Spinal cord (tissue), 10 donors: ENCODE measurements around the gene LSM7. TPM values are rescaled to one million over a fixed set of nuclear protein-coding genes. Genes with fewer than 3 reads are reported as not detected.
A peak's percentile ranks its signal among the peaks of the same experiment; 100 is the strongest.

ENCODE experiments used
- DNase-seq, 6 donors: peaks; one replicate each; pipeline versions ENCODE4 v3.0.0 to v3.0.0-alpha.2; 2013 to 2015; ENCODE audit warnings: low spot score in 6 of 6, low read depth in 4 of 6
- H3K27ac ChIP-seq: one replicate; pipeline ENCODE4 v1.5.1; 2013; ENCODE audit warnings: low read depth, low read length, control low read depth
- H3K27me3 ChIP-seq: one replicate; pipeline ENCODE4 v1.6.1; 2013; ENCODE audit warnings: low read length; ENCODE audit not compliant: control insufficient read depth, insufficient read depth
- H3K36me3 ChIP-seq: one replicate; pipeline ENCODE4 v1.6.1; 2013; ENCODE audit warnings: low read length; ENCODE audit not compliant: control insufficient read depth, insufficient read depth
- H3K4me1 ChIP-seq: one replicate; pipeline ENCODE4 v1.6.1; 2013; ENCODE audit warnings: low read length; ENCODE audit not compliant: control insufficient read depth, insufficient read depth
- H3K4me3 ChIP-seq: one replicate; pipeline ENCODE4 v1.5.1; 2013; ENCODE audit warnings: low read depth, low read length, control low read depth
- H3K9me3 ChIP-seq: one replicate; pipeline ENCODE4 v1.6.1; 2013; ENCODE audit warnings: low read length; ENCODE audit not compliant: control insufficient read depth, insufficient read depth
- WGBS: methylation state at CpG from one replicate; pipeline ENCODE4 v1.1.5; 2013; ENCODE audit warnings: missing lambda C conversion rate; ENCODE audit not compliant: insufficient coverage; 5-methylcytosine and 5-hydroxymethylcytosine counted together
- polyA plus RNA-seq, 2 donors: library from polyadenylated mRNA; unstranded; fragments of 120-200 nt; gene quantifications; one replicate each; pipeline ENCODE4 v1.2.1, GENCODE V29; 2013; ENCODE audit not compliant: insufficient read length in 2 of 2
- total RNA-seq, 2 donors: library from RNA; depleted of rRNA in 1 of 2; stranded (reverse); fragments of 120-200 nt in 1 of 2; fragments of >200 nt in 1 of 2; gene quantifications; one replicate each; pipeline versions ENCODE4 v1.2.3 to v1.2.4, GENCODE V29; 2013 to 2014
- donor health status: healthy.

Gene LSM7
- total and polyA plus RNA-seq, 4 donors = 48.2 to 165 (median 139) TPM

DNA sequence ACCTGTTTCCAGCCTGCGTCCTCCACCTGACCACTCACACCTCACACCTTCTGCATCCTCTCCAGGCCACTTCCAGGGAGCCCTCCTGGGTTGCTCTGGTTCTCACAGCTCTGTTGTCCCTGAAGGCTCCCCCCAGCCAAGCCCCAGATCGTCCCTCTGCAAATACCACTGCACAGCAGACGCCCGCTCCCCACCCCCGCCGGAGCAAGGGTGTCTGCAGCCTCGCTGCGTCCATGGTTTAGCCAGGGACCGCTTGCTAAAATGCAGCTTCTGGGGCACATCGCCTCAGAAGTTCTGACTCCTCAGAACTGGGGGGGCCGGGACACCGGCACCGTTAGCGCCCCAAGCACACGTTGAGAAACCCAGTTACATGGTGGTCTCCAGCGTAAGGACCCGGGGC is 21.4 kb downstream of the LSM7 start:
- DNase-seq = no peak
- Histone ChIP-seq H3K4me1 (peaks cover 49% of the 10 kb centered on the region), H3K4me3 (no peak overlapping the region), H3K9me3 (no peaks in the 10 kb centered on the region), H3K36me3 (peaks cover 8% of the 10 kb centered on the region), H3K27ac (no peak overlapping the region), H3K27me3 (peaks cover 21% of the 10 kb centered on the region)
- WGBS = 62% methylated on average over 17 of the region's 17 CpGs

DNA sequence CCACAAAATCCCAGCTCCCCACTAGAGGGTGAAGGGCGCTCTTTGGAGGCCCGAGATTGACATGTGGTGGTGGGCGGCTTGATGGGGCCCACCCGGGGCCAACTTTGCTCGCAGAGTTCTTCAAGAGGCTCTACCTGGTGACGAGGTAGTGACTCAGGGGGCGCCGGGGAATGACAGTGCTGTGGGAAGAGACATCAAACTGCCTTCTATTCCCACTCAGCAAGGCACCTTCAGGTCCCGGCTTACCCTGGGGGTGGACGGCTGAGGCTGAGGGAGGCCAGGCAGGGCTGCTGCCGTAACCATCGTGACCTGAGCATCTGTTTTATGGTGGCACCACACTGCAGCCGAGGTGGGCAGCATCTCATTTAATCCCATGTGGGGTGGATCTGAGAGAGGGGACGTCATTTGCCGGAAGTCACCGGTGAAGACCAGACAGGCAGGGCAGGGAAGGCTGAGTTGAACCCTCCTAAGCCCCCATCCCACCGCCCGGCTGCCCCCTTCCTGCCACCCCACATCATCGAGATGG is 22.0 kb downstream of the LSM7 start:
- WGBS = 78% methylated on average over 11 of the region's 19 CpGs
- peaks cover 21% of the 10 kb centered on the region for H3K27me3 ChIP-seq

DNA sequence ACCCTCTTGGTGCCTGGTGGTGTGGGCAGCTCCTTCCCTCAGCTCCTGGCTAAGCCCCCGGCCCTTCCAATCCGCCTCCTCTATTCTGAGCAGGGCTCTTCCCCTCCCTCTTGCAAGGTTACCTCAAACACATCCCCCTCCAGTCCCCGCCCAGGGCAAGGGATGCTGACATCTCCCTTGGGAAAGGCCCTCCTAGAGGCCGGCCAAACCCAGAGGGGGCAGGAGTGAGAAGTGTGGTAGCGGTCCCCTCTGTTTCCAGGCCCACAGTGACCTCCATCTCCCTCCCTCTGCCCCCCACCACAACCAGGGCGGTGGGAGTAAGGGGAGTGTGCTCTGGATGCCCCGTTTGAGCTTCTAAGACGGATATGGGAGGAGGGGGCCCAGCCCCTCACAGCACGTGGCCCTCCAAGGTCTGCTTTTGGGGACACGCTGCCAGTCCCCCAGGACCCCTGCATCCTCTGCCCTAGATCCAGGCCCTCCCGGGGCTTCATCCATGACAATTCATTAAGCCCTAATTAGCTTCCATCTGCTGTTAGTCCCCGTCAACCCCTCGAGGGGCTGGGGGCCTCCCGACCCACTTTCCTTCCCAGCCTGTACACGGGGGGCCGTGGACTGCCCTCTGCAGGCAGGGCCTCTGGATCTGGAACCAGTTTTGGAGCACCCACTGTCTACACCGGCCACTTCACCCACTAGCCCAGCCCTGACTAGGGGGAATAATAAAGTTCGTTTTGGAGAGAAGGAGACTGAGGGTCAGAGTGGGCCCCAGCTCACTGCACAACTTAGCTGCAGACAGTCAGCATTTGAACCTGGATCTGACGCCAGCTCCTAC is 22.7 kb downstream of the LSM7 start:
- WGBS = 49% methylated on average over 6 of the region's 19 CpGs
- peaks cover 50% of the 10 kb centered on the region for H3K4me1 ChIP-seq
- peaks cover 9% of the 10 kb centered on the region for H3K36me3 ChIP-seq
- H3K27ac ChIP-seq = no peak overlapping the region
- DNase-seq = no peak
- no peaks in the 10 kb centered on the region for H3K9me3 ChIP-seq
- H3K27me3 ChIP-seq = peaks cover 21% of the 10 kb centered on the region
- H3K4me3 ChIP-seq = no peak overlapping the region

More for the DNA sequence above, 22.0 kb downstream of the LSM7 start:
- H3K4me1 ChIP-seq = peaks cover 50% of the 10 kb centered on the region
- no peaks in the 10 kb centered on the region for H3K9me3 ChIP-seq
- H3K27ac ChIP-seq = no peak overlapping the region
- peaks cover 8% of the 10 kb centered on the region for H3K36me3 ChIP-seq
- no peak for DNase-seq
- no peak overlapping the region for H3K4me3 ChIP-seq

DNA sequence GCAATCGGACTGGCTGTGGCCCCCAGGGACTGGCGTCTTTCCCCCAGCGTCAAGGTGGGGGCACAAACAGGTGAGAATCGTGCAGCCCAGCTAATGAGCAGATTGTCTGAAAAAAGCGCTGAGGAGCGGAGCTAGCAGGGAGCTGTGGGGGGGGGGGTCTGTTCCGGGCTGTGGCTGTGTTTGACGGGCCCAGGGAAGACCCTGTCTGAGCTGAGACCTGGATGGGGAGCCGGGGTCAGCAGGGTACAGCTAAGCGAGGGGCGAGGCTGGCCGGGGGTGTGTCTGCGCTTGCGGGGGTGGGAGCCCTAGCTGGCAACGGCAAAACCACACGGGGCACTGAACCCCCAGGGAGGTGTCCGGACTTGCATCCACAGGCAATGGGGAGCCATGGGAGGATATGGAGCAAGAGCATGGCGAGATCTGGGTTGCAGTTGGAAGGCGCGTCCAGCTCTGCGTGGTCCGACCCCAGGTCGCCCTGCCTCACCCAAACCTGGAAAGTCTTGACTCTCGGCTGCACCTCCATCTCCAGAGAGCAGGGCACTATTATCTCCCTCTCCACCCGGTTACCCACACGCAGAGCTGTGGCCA is 25.1 kb downstream of the LSM7 start:
- H3K27me3 ChIP-seq = peaks cover 14% of the 10 kb centered on the region
- H3K4me1 ChIP-seq = peaks cover 31% of the 10 kb centered on the region
- 79% methylated on average over 25 of the region's 26 CpGs for WGBS
- H3K4me3 ChIP-seq = no peak overlapping the region
- no peak overlapping the region for H3K27ac ChIP-seq
- H3K36me3 ChIP-seq = peaks cover 11% of the 10 kb centered on the region
- H3K9me3 ChIP-seq = no peaks in the 10 kb centered on the region
- no peak for DNase-seq

DNA sequence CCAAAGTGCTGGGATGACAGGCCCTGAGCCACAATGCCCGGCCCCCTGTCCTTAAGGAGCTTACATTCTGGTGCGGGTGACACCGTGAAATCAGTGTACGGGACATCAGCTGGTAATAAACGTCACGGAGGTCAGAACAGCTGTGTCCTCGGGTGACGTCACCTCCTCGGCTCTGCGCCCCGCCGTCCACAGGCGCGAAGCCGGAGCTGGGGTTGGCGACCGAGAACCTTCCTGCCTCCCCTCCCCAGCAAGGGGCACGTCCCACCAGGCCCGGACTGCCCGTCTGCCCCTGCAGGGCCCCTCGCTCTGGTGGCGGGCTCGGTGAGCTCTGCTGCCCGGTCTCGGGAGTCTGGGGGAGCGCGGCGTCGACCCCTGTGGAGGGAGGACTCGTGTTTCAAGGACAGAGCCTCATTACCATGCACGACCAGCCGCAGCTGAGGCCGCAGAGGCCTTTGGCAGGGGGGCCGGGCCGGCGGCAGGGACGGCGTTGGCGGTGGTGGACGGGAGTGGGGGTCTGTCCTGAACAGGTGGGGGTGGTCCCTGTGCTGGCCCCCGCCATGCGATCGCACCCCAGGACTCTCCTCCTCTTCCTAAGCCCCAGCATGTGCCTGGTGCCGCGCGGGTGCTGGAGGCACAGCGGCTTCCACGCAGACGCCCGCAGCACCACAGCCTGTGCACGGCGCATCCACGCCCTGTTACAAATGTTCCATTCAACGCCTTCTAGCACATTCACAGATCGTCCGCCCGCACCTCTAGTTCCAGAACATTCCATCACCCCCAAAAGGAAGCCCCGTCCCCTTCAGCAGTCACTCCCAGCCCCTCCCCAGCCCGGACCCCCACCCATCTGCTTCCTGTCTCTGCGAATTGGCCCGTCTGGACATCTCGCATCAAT is 25.8 kb downstream of the LSM7 start:
- Histone ChIP-seq H3K27me3 (peaks cover 11% of the 10 kb centered on the region), H3K27ac (no peak overlapping the region), H3K4me1 (peaks cover 26% of the 10 kb centered on the region), H3K36me3 (peaks cover 11% of the 10 kb centered on the region), H3K9me3 (no peaks in the 10 kb centered on the region), H3K4me3 (no peak overlapping the region)
- 12% methylated on average over 60 of the region's 62 CpGs for WGBS
- peak in 2 of 6 donors; percentile 57 to 73 for DNase-seq

DNA sequence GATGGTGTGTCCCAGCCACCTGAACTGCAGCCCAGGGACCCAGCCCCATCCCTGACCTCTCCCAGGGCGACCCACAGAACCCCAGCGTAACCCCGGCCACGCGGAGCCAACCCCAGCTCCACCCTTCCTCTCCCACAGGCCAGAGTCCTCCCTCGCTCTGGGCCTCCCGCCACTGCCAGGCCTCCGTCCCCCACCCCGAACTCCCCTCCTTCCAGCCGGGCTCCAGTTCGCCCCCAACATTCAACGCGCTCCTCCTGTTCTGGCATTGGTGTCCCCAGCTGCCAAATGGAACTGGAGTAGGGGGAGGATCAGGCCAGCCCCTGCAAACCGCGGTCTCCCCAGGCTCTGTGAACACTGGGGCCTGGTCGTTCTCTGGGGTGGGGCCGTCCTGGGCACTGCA is 27.9 kb downstream of the LSM7 start:
- DNase-seq = no peak
- WGBS = 73% methylated on average over 15 of the region's 17 CpGs
- Histone ChIP-seq H3K27me3 (peaks cover 6% of the 10 kb centered on the region), H3K27ac (no peak overlapping the region), H3K9me3 (no peaks in the 10 kb centered on the region), H3K36me3 (peaks cover 8% of the 10 kb centered on the region), H3K4me3 (no peak overlapping the region), H3K4me1 (peaks cover 22% of the 10 kb centered on the region)

DNA sequence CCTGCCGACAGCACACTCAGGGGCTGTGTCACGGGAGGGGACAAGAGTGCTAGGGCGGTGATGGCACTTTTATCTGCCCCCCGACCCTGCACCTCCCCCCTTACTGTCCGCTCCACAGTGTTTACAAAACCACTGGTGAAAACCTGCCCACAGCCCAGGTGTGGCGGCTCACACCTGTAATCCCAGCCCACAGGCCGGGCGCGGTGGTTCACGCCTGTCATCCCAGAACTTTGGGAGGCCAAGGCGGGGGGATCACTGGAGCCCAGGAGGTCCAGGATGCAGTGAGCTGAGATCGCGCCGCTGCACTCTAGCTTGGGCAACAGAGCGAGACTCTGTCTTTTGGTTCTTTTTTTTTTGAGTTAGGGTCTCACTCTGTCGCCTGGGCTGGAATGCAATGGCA is 32.2 kb downstream of the LSM7 start:
- Histone ChIP-seq H3K36me3 (peaks cover 2% of the 10 kb centered on the region), H3K4me3 (no peak overlapping the region), H3K27me3 (peaks cover 26% of the 10 kb centered on the region), H3K27ac (no peak overlapping the region), H3K4me1 (peaks cover 26% of the 10 kb centered on the region), H3K9me3 (no peaks in the 10 kb centered on the region)
- 87% methylated on average over 11 of the region's 16 CpGs for WGBS
- no peak for DNase-seq

DNA sequence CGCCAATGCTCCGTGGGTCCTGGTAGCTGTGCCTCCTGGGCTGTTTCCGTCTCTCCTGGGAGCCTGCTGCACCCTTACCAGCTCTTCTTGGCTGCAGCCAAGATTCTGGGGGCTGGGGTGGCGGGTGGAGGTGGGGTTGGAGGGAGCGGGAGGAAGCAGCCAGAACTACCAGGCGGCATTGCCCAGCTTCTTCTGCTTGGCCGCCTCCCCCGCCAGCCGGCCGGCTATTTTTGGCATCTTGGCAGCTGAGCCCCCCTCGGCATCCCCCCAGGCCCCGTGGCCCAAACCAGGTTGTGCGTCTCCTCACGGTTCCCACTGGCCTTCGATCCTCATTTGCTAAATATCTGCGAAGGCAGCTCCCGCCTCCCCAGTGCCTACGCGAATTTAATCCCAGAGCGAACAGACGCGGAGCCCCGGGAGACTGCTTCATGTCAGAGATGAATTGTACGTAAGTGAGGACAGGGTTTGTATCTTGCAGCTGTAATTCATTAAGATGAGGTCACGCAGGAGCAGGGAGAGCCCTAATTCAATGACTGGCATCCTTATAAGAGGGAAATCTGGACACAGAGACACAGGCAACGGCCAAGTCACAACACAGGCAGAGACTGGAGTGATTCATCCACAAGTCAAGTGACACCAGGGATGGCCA is 33.6 kb downstream of the LSM7 start:
- Histone ChIP-seq H3K27ac (peak overlapping the region; percentile 67), H3K9me3 (no peaks in the 10 kb centered on the region), H3K27me3 (peaks cover 39% of the 10 kb centered on the region), H3K4me3 (no peak overlapping the region), H3K4me1 (peaks cover 38% of the 10 kb centered on the region), H3K36me3 (peaks cover 4% of the 10 kb centered on the region)
- peak in 3 of 6 donors; percentile 31 to 73 (median 60) for DNase-seq
- 12% methylated on average over 26 of the region's 26 CpGs for WGBS

DNA sequence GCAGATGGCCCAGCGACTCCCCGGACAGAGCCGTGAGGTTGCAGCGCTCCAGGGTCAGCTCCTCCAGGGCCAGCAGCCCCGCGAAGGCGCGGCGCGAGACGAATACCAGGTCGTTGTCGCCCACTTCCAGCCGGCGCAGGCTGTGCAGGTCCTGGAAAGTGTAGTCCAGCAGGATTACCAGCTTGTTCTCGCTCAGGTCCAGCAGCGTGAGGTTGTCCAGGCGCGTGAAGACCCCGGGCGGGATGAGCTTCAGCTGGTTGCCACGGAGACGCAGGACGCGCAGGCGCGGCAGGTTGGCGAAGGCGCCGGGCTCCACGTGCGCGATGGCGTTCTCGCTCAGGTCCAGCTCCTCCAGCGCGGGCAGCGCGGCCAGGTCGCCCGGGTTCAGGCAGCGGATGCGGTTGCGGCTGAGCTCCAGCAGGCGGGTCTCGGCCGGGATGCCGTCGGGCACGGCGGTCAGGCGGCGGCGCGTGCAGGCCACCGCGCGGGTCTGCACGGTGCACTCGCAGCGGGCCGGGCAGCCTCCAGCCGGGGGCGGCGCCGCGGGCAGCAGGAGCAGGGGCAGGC is 37.1 kb downstream of the LSM7 start:
- H3K4me1 ChIP-seq = peaks cover 47% of the 10 kb centered on the region
- DNase-seq = peak in 2 of 6 donors; percentile 70 to 91
- no peaks in the 10 kb centered on the region for H3K9me3 ChIP-seq
- peaks cover 61% of the 10 kb centered on the region for H3K27me3 ChIP-seq
- H3K27ac ChIP-seq = no peak overlapping the region
- under 1% methylated on average over 67 of the region's 67 CpGs for WGBS
- peaks cover 4% of the 10 kb centered on the region for H3K36me3 ChIP-seq
- no peak overlapping the region for H3K4me3 ChIP-seq
